ENCODE results near the gene PPP1R1A.

PPP1R1A gene

DNA sequence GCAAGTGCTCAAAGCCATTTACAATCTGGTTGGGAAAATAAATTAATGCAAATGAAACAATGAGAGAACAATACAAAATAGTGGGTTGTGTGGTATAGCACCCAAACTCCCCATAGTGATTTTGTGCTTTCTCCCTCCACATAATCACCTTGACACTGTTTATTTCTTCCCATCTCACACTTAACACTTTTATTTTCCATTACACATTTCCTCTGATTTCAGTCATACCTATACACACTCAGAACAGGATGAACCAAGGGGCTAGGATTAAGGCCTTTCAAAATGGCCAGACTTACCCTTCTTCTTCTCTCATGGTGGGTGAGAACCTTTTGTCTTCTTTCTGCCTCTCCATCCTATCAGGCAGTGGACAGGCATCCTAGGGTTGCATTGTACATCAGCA, 53.0 kb downstream of the PPP1R1A start:
- DNase-seq (ENCODE audit: low read depth, low spot score): no peak

- no peak for DNase-seq (ENCODE audit: low read depth, low spot score)
Observed at GRCh38 chr12:54529581-54529980, 58.9 kb downstream of the PPP1R1A start.
